Panc1 (cell line): ENCODE data around the gene ALDH1A1. TPM values are rescaled to one million over a fixed set of nuclear protein-coding genes. Genes with fewer than 3 reads are reported as not detected.

Experiments
- ATAC-seq: fragments of 200-7000 bp; cut with Tn5 transposase; 2 replicates; pipeline ENCODE4 v1.9.1; 2020; ENCODE audit warnings: mild to moderate bottlenecking, moderate library complexity
- BruUV-seq: library from RNA; stranded (reverse); fragments of 400-500 nt; replicated peaks from 2 replicates; lab custom pipeline; 2021; lab: Mats Ljungman, UMichigan
- CTCF ChIA-PET: fragments of 300-600 bp; sonication (Branson Sonifier 250); formaldehyde crosslinking; loops from one replicate; lab custom pipeline; 2022; ENCODE audit warnings: antibody characterized with exemption; lab: Charles Lee
- POLR2A ChIA-PET: fragments of 300-600 bp; sonication (Branson Sonifier 250); formaldehyde crosslinking; loops from one replicate; lab custom pipeline; 2022; ENCODE audit warnings: antibody characterized with exemption; lab: Charles Lee
- DNase-seq: peaks from one replicate; pipeline ENCODE4 v3.0.0-alpha.2; 2010; ENCODE audit warnings: low read depth, low spot score
- H3K27ac ChIP-seq: 2 replicates; pipeline ENCODE4 v1.5.1; 2011; ENCODE audit warnings: mild to moderate bottlenecking, low read length, inconsistent platforms
- H3K27me3 ChIP-seq: fragments of 200-500 bp; sonication (Bioruptor generic); 2 replicates; pipeline ENCODE4 v1.6.0; 2014; ENCODE audit warnings: low read length, inconsistent platforms; ENCODE audit not compliant: control insufficient read depth, insufficient read depth
- H3K36me3 ChIP-seq: fragments of 200-500 bp; sonication (Bioruptor generic); 2 replicates; pipeline ENCODE4 v1.5.1; 2014; ENCODE audit warnings: inconsistent platforms, mild to moderate bottlenecking, low read length, moderate library complexity; ENCODE audit not compliant: control insufficient read depth, insufficient read depth
- H3K4me1 ChIP-seq: 2 replicates; pipeline ENCODE4 v1.5.1; 2011; ENCODE audit warnings: inconsistent platforms, mild to moderate bottlenecking, low read length, moderate library complexity; ENCODE audit not compliant: control insufficient read depth, insufficient read depth
- H3K4me3 ChIP-seq, 2 experiments: 2 replicates each; pipeline ENCODE4 v1.5.1; 2011 to 2012; ENCODE audit warnings: low read depth in 2 of 2, low read length in 2 of 2, mild to moderate bottlenecking in 2 of 2, inconsistent platforms in 1 of 2, moderate library complexity in 1 of 2
- H3K9me3 ChIP-seq: fragments of 200-500 bp; sonication (Bioruptor generic); 2 replicates; pipeline ENCODE4 v1.5.1; 2014; ENCODE audit warnings: low read depth, mild to moderate bottlenecking, inconsistent platforms, low read length, moderate library complexity; ENCODE audit not compliant: control insufficient read depth, insufficient read depth
- POLR2AphosphoS5 ChIP-seq: IDR thresholded peaks from 2 replicates; pipeline ENCODE4 v1.6.1; 2012; ENCODE audit warnings: mild to moderate bottlenecking, low read depth, low read length, moderate library complexity
- SIN3A ChIP-seq: IDR thresholded peaks from 2 replicates; pipeline ENCODE4 v1.6.1; 2012; ENCODE audit warnings: low read depth, mild to moderate bottlenecking, low read length, moderate library complexity, borderline replicate concordance; ENCODE audit not compliant: insufficient read depth
- TCF7L2 ChIP-seq: IDR thresholded peaks from 2 replicates; pipeline ENCODE4 v1.6.1; 2011; ENCODE audit warnings: mild to moderate bottlenecking, low read depth, low read length, inconsistent platforms
- in situ Hi-C: cut with HindIII; loops from 2 replicates; pipeline ENCODE4 v1.10.0; 2016; ENCODE audit warnings: low sequenced_read_pairs, low pct_unique_long_range_greater_than_20kb
- intact Hi-C: fragments of 100-400 bp; cut with micrococcal nuclease; formaldehyde crosslinking; loops from one replicate; pipeline ENCODE4 v1.10.0; 2022; ENCODE audit not compliant: unreplicated experiment
- total RNA-seq: library from RNA; stranded (reverse); gene quantifications from one replicate; pipeline ENCODE4 v1.2.1, GENCODE V29; 2021; ENCODE audit not compliant: unreplicated experiment
- TF ChIP-seq, protein P1 (sequence below): fragments of 450-650 bp; IDR thresholded peaks from 2 replicates; pipeline ENCODE4 v1.5.1; 2017; ENCODE audit warnings: mild to moderate bottlenecking
- TF ChIP-seq, protein P2 (sequence below), 2 experiments: IDR thresholded peaks; 2 replicates each; pipeline ENCODE4 v1.6.1; 2011 to 2012; ENCODE audit warnings: low read depth in 2 of 2, control low read depth in 1 of 2, low read length in 1 of 2, mild to moderate bottlenecking in 1 of 2, moderate library complexity in 1 of 2; ENCODE audit not compliant: insufficient read depth in 1 of 2

Gene ALDH1A1
- total RNA-seq, 1 experiment from 2014 or later: 0.54 TPM

DNA sequence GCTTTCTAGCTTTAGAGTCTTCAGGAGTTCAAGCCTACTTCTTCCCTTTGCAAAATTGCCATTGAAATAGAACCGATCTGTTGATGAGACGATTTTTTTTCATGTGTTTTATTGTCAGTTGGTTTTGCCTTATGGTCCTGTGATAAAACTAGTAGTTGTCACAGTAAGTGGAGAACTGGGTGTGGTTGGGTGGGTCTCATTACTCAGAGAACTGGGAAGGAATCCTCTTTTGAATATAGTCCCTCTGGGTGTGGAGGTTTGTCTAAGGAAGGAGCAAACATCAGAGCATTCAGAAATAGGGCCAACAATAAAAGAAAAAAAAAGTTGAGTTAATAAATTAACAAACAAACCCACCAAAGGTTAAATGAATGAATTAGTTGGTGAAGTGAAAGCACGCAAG, 69.0 kb downstream of the ALDH1A1 start:
- Histone ChIP-seq H3K4me1 (no peaks in the 10 kb centered on the region), H3K36me3 (no peaks in the 10 kb centered on the region), H3K4me3 (no peak overlapping the region), H3K27ac (no peak overlapping the region), H3K9me3 (no peaks in the 10 kb centered on the region), H3K27me3 (no peaks in the 10 kb centered on the region)
- ATAC-seq: no peak
- ChIA-PET POLR2A (no interaction called here), CTCF (no interaction called here)
- intact Hi-C loops (no loop called here), in situ Hi-C loops (no loop called here)
- no peak for DNase-seq
- TF ChIP-seq SIN3A (no peak), POLR2AphosphoS5 (no peak), TCF7L2 (no peak)
- TF ChIP-seq, protein P1, sequence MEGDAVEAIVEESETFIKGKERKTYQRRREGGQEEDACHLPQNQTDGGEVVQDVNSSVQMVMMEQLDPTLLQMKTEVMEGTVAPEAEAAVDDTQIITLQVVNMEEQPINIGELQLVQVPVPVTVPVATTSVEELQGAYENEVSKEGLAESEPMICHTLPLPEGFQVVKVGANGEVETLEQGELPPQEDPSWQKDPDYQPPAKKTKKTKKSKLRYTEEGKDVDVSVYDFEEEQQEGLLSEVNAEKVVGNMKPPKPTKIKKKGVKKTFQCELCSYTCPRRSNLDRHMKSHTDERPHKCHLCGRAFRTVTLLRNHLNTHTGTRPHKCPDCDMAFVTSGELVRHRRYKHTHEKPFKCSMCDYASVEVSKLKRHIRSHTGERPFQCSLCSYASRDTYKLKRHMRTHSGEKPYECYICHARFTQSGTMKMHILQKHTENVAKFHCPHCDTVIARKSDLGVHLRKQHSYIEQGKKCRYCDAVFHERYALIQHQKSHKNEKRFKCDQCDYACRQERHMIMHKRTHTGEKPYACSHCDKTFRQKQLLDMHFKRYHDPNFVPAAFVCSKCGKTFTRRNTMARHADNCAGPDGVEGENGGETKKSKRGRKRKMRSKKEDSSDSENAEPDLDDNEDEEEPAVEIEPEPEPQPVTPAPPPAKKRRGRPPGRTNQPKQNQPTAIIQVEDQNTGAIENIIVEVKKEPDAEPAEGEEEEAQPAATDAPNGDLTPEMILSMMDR: no peak
- TF ChIP-seq, protein P2, sequence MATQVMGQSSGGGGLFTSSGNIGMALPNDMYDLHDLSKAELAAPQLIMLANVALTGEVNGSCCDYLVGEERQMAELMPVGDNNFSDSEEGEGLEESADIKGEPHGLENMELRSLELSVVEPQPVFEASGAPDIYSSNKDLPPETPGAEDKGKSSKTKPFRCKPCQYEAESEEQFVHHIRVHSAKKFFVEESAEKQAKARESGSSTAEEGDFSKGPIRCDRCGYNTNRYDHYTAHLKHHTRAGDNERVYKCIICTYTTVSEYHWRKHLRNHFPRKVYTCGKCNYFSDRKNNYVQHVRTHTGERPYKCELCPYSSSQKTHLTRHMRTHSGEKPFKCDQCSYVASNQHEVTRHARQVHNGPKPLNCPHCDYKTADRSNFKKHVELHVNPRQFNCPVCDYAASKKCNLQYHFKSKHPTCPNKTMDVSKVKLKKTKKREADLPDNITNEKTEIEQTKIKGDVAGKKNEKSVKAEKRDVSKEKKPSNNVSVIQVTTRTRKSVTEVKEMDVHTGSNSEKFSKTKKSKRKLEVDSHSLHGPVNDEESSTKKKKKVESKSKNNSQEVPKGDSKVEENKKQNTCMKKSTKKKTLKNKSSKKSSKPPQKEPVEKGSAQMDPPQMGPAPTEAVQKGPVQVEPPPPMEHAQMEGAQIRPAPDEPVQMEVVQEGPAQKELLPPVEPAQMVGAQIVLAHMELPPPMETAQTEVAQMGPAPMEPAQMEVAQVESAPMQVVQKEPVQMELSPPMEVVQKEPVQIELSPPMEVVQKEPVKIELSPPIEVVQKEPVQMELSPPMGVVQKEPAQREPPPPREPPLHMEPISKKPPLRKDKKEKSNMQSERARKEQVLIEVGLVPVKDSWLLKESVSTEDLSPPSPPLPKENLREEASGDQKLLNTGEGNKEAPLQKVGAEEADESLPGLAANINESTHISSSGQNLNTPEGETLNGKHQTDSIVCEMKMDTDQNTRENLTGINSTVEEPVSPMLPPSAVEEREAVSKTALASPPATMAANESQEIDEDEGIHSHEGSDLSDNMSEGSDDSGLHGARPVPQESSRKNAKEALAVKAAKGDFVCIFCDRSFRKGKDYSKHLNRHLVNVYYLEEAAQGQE (IDR thresholded peaks at IDR 0.05; ENCODE audit: insufficient read depth in 1 of 2, low read depth in 2 of 2, low read length in 1 of 2): no peak
- BruUV-seq: no TSS peak

DNA sequence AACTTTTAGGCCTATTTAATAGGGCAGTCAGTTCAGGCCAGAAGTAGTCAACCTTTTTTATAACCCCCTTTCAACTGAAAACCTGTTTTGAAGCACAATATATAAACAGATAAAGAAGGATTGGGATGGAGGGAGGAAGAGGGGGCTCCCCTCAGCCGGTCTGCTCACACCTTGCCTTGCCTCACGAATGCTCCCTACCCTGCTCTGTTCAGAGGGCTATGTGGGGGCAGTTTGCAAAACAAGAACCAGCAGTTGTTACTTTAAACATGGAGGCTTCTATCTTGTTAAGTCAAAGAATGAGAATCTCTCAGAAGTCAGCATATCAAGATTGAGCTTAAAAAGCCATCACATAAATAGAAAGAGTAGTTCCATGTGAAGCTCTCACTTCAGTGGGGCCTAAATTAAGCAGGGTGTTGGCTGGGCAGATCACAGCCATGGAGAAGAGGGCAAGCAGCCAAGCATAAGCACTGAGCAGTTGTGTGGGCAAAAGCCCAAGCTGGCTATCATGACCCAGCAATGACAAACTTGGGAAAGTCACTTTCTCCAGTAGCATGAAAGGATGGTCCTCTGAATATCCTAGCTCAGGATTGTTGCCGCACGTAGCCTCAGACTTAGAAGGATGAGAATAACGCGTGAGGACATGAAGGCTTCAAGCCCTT, 70.6 kb downstream of the ALDH1A1 start:
- Histone ChIP-seq H3K36me3 (no peaks in the 10 kb centered on the region), H3K27ac (no peak overlapping the region), H3K9me3 (no peaks in the 10 kb centered on the region), H3K4me3 (no peak overlapping the region), H3K27me3 (no peaks in the 10 kb centered on the region), H3K4me1 (no peaks in the 10 kb centered on the region)
- DNase-seq: no peak
- CTCF ChIA-PET: no interaction called here
- in situ Hi-C loops: no loop called here
- intact Hi-C loops: no loop called here
- POLR2A ChIA-PET: no interaction called here
- TF ChIP-seq POLR2AphosphoS5 (no peak), SIN3A (no peak), TCF7L2 (no peak)
- TF ChIP-seq, protein P2 (IDR thresholded peaks at IDR 0.05; ENCODE audit: insufficient read depth in 1 of 2, low read depth in 2 of 2, low read length in 1 of 2): no peak
- TF ChIP-seq, protein P1: no peak
- BruUV-seq: no TSS peak
- no peak for ATAC-seq
